GM12892 (cell line): ENCODE data around the gene NTRK1.

Experiments used
- POLR2A ChIP-seq: IDR thresholded peaks from 2 replicates; pipeline ENCODE4 v1.6.1; 2011; ENCODE audit warnings: low read depth, low read length, control low read depth
- POLR2AphosphoS5 ChIP-seq: IDR thresholded peaks from 2 replicates; pipeline ENCODE4 v1.6.1; 2011; ENCODE audit warnings: low read depth, low read length, control low read depth
- TAF1 ChIP-seq: IDR thresholded peaks from 2 replicates; pipeline ENCODE4 v1.6.1; 2011; ENCODE audit warnings: low read depth, mild to moderate bottlenecking, control low read depth, low read length, borderline replicate concordance

DNA sequence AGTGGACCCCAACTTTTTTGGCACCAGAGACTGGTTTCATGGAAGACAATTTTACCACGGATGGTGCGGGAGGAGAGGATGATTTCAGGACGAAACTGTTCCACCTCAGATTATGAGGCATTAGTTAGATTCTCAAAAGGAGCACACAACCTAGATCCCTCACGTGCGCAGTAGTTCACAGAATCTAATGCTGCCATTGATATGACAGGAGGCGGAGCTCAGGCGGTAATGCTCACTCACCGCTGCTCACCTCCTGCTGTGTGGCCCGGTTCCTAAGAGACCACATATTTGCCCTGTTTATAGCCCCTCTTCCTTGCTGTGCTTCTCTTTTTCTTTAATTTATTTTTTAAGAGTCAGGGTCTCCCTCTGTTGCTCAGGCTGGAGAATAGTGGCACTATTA is 4.6 kb downstream of the NTRK1 start:
- TF ChIP-seq POLR2AphosphoS5 (no peak), TAF1 (no peak), POLR2A (no peak)
